Panc1 (cell line): ENCODE results near the gene TRAF7. TPM values are rescaled to one million over a fixed set of nuclear protein-coding genes. Genes with fewer than 3 reads are reported as not detected.

ENCODE experiments used
- ATAC-seq: fragments of 200-7000 bp; cut with Tn5 transposase; 2 replicates; pipeline ENCODE4 v1.9.1; 2020; ENCODE audit warnings: mild to moderate bottlenecking, moderate library complexity
- BruUV-seq: library from RNA; stranded (reverse); fragments of 400-500 nt; replicated peaks from 2 replicates; lab custom pipeline; 2021; lab: Mats Ljungman, UMichigan
- CTCF ChIA-PET: fragments of 300-600 bp; sonication (Branson Sonifier 250); formaldehyde crosslinking; loops from one replicate; lab custom pipeline; 2022; ENCODE audit warnings: antibody characterized with exemption; lab: Charles Lee
- POLR2A ChIA-PET: fragments of 300-600 bp; sonication (Branson Sonifier 250); formaldehyde crosslinking; loops from one replicate; lab custom pipeline; 2022; ENCODE audit warnings: antibody characterized with exemption; lab: Charles Lee
- DNase-seq: peaks from one replicate; pipeline ENCODE4 v3.0.0-alpha.2; 2010; ENCODE audit warnings: low read depth, low spot score
- H3K27ac ChIP-seq: 2 replicates; pipeline ENCODE4 v1.5.1; 2011; ENCODE audit warnings: mild to moderate bottlenecking, low read length, inconsistent platforms
- H3K27me3 ChIP-seq: fragments of 200-500 bp; sonication (Bioruptor generic); 2 replicates; pipeline ENCODE4 v1.6.0; 2014; ENCODE audit warnings: low read length, inconsistent platforms; ENCODE audit not compliant: control insufficient read depth, insufficient read depth
- H3K36me3 ChIP-seq: fragments of 200-500 bp; sonication (Bioruptor generic); 2 replicates; pipeline ENCODE4 v1.5.1; 2014; ENCODE audit warnings: inconsistent platforms, mild to moderate bottlenecking, low read length, moderate library complexity; ENCODE audit not compliant: control insufficient read depth, insufficient read depth
- H3K4me1 ChIP-seq: 2 replicates; pipeline ENCODE4 v1.5.1; 2011; ENCODE audit warnings: inconsistent platforms, mild to moderate bottlenecking, low read length, moderate library complexity; ENCODE audit not compliant: control insufficient read depth, insufficient read depth
- H3K4me3 ChIP-seq, 2 experiments: 2 replicates each; pipeline ENCODE4 v1.5.1; 2011 to 2012; ENCODE audit warnings: low read depth in 2 of 2, low read length in 2 of 2, mild to moderate bottlenecking in 2 of 2, inconsistent platforms in 1 of 2, moderate library complexity in 1 of 2
- H3K9me3 ChIP-seq: fragments of 200-500 bp; sonication (Bioruptor generic); 2 replicates; pipeline ENCODE4 v1.5.1; 2014; ENCODE audit warnings: low read depth, mild to moderate bottlenecking, inconsistent platforms, low read length, moderate library complexity; ENCODE audit not compliant: control insufficient read depth, insufficient read depth
- CTCF ChIP-seq: fragments of 450-650 bp; IDR thresholded peaks from 2 replicates; pipeline ENCODE4 v1.5.1; 2017; ENCODE audit warnings: mild to moderate bottlenecking
- POLR2AphosphoS5 ChIP-seq: IDR thresholded peaks from 2 replicates; pipeline ENCODE4 v1.6.1; 2012; ENCODE audit warnings: mild to moderate bottlenecking, low read depth, low read length, moderate library complexity
- REST ChIP-seq, 2 experiments: IDR thresholded peaks; 2 replicates each; pipeline ENCODE4 v1.6.1; 2011 to 2012; ENCODE audit warnings: low read depth in 2 of 2, control low read depth in 1 of 2, low read length in 1 of 2, mild to moderate bottlenecking in 1 of 2, moderate library complexity in 1 of 2; ENCODE audit not compliant: insufficient read depth in 1 of 2
- SIN3A ChIP-seq: IDR thresholded peaks from 2 replicates; pipeline ENCODE4 v1.6.1; 2012; ENCODE audit warnings: low read depth, mild to moderate bottlenecking, low read length, moderate library complexity, borderline replicate concordance; ENCODE audit not compliant: insufficient read depth
- TCF7L2 ChIP-seq: IDR thresholded peaks from 2 replicates; pipeline ENCODE4 v1.6.1; 2011; ENCODE audit warnings: mild to moderate bottlenecking, low read depth, low read length, inconsistent platforms
- in situ Hi-C: cut with HindIII; loops from 2 replicates; pipeline ENCODE4 v1.10.0; 2016; ENCODE audit warnings: low sequenced_read_pairs, low pct_unique_long_range_greater_than_20kb
- intact Hi-C: fragments of 100-400 bp; cut with micrococcal nuclease; formaldehyde crosslinking; loops from one replicate; pipeline ENCODE4 v1.10.0; 2022; ENCODE audit not compliant: unreplicated experiment
- total RNA-seq: library from RNA; stranded (reverse); gene quantifications from one replicate; pipeline ENCODE4 v1.2.1, GENCODE V29; 2021; ENCODE audit not compliant: unreplicated experiment

TRAF7 gene
- total RNA-seq, 1 experiment from 2014 or later = 108 TPM

GRCh38 chr16:2143878-2144485 is 11.6 kb upstream of the TRAF7 start:
- Histone ChIP-seq H3K36me3 (no peaks in the 10 kb centered on the region), H3K9me3 (no peaks in the 10 kb centered on the region), H3K4me3 (no peak overlapping the region), H3K27me3 (no peaks in the 10 kb centered on the region), H3K4me1 (peaks cover 18% of the 10 kb centered on the region), H3K27ac (no peak overlapping the region)
- CTCF ChIA-PET = no interaction called here
- intact Hi-C loops (loop anchor here (10.0 kb wide), 1 partner anchor 119 kb away; the partner anchor contains the start of gene NHERF2), in situ Hi-C loops (no loop called here)
- ATAC-seq (no peak), DNase-seq (no peak)
- POLR2A ChIA-PET = no interaction called here
- TF ChIP-seq CTCF = no peak
- no peak for TF ChIP-seq REST (IDR thresholded peaks at IDR 0.05; ENCODE audit: insufficient read depth in 1 of 2, low read depth in 2 of 2, low read length in 1 of 2)
- no peak for TF ChIP-seq SIN3A
- no peak for TF ChIP-seq TCF7L2
- TF ChIP-seq POLR2AphosphoS5 = no peak
- BruUV-seq = no TSS peak

DNA sequence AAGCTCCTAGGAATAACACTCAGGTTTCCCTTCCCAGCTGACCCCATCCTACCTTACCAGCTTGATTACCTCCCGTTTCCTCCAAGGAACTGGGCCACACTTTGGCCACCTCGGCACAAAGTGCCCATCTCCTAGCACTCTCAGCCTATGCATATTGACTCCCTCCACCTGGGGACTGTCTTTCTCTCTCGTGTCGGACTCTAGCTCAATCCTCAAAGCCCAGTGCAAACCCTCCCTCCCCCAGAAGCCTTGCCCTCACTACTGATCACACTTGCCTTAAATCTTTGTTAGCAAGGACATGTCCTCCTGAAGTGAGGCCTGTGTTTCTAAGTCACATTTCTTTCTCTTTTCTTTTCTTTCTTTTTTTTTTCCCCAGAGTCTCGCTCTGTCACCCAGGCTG is 9.7 kb upstream of the TRAF7 start:
- CTCF ChIA-PET = no interaction called here
- no peak for DNase-seq
- no TSS peak for BruUV-seq

More for the DNA sequence above, 9.7 kb upstream of the TRAF7 start:
- no peaks in the 10 kb centered on the region for H3K36me3 ChIP-seq
- TF ChIP-seq TCF7L2 = no peak
- TF ChIP-seq POLR2AphosphoS5 = no peak
- no peak for TF ChIP-seq REST (IDR thresholded peaks at IDR 0.05; ENCODE audit: insufficient read depth in 1 of 2, low read depth in 2 of 2, low read length in 1 of 2)
- TF ChIP-seq SIN3A = no peak
- TF ChIP-seq CTCF = no peak
- POLR2A ChIA-PET = interaction anchor here (0.7 kb wide), 1 partner anchor 57 kb away, joined by 3 read pairs; no protein-coding TSS in a partner anchor
- no peak overlapping the region for H3K4me3 ChIP-seq
- intact Hi-C loops = loop anchor here (10.0 kb wide), 1 partner anchor 121 kb away; the partner anchor contains the start of gene NHERF2
- in situ Hi-C loops = no loop called here
- H3K9me3 ChIP-seq = no peaks in the 10 kb centered on the region
- no peaks in the 10 kb centered on the region for H3K27me3 ChIP-seq
- peaks cover 32% of the 10 kb centered on the region for H3K4me1 ChIP-seq
- ATAC-seq = no peak
- H3K27ac ChIP-seq = no peak overlapping the region
